Body of pancreas (tissue), 4 donors: ENCODE data around the gene SLC39A7.

Experiments
- POLR2A ChIP-seq, 3 donors: fragments of 450-650 bp; IDR thresholded peaks; one replicate each; pipeline ENCODE4 v1.6.1; 2016; ENCODE audit warnings: antibody characterized with exemption in 3 of 3, mild to moderate bottlenecking in 2 of 3
- TF ChIP-seq, protein P1 (sequence below), 7 experiments: fragments of 450-650 bp in 4 of 7; fragments of 200-600 bp in 3 of 7; sonication (generic) in 3 of 7; IDR thresholded peaks; one replicate each; pipeline ENCODE4 v1.5.1; 2016 to 2019; ENCODE audit warnings: antibody characterized with exemption in 7 of 7

GRCh38 chr6:33161354-33162331 lies 39.0 kb upstream of the SLC39A7 start:
- TF ChIP-seq, protein P1, sequence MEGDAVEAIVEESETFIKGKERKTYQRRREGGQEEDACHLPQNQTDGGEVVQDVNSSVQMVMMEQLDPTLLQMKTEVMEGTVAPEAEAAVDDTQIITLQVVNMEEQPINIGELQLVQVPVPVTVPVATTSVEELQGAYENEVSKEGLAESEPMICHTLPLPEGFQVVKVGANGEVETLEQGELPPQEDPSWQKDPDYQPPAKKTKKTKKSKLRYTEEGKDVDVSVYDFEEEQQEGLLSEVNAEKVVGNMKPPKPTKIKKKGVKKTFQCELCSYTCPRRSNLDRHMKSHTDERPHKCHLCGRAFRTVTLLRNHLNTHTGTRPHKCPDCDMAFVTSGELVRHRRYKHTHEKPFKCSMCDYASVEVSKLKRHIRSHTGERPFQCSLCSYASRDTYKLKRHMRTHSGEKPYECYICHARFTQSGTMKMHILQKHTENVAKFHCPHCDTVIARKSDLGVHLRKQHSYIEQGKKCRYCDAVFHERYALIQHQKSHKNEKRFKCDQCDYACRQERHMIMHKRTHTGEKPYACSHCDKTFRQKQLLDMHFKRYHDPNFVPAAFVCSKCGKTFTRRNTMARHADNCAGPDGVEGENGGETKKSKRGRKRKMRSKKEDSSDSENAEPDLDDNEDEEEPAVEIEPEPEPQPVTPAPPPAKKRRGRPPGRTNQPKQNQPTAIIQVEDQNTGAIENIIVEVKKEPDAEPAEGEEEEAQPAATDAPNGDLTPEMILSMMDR (IDR thresholded peaks at IDR 0.05) = peak; percentile 89 to 98 (median 94)
- no peak for TF ChIP-seq POLR2A (IDR thresholded peaks at IDR 0.05)
